ENCODE results near the gene RIMS1. TPM values are rescaled to one million over a fixed set of nuclear protein-coding genes. Genes with fewer than 3 reads are reported as not detected.

Gene RIMS1
- total RNA-seq, 4 donors from 2014 or later, result 0.10 to 1.4 (median 1.1) TPM; not detected in 1

DNA sequence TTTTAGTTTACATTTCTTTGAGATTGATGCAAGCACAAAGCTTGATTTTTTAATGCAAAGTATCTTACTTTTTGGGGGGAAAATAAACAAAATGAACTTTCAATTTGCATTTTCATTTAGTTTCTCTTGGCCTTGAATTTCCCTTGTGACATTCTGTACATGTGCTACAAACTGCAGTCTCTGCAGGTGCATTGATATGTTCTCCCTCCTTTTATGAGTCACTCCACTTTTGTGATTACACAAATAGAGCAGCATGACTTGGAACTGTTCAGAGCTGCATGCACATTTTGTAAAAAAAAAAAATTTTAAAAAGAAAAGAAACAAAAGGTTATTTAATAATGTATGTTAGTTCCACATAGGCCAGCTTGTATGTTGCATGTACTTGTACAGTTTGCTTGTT lies 515.5 kb downstream of the RIMS1 start:
- Histone ChIP-seq H3K9me3 (no peaks in the 10 kb centered on the region), H3K27ac (no peak overlapping the region), H3K27me3 (no peaks in the 10 kb centered on the region), H3K4me3 (no peak overlapping the region), H3K4me1 (no peaks in the 10 kb centered on the region), H3K36me3 (no peaks in the 10 kb centered on the region)
- intact Hi-C loops (cut with DNase I; ENCODE audit: low total_unique reads) (no loop called here), in situ Hi-C loops (cut with MboI; ENCODE audit: low sequenced_read_pairs in 4 of 4) (loop anchor here in 1 of 4 donors (25.0 kb wide), 1 partner anchor 210 kb away; the partner anchor contains the start of gene KCNQ5)
- no peak for ATAC-seq
- no peak for DNase-seq
- TF ChIP-seq POLR2A (IDR thresholded peaks at IDR 0.05) (no peak), CTCF (IDR thresholded peaks at IDR 0.05 in 4 of 5, conservative IDR thresholded peaks at IDR 0.05 in 1 of 5) (no peak)

GRCh38 chr6:72403413-72403812 lies 517.1 kb downstream of the RIMS1 start:
- DNase-seq (no peak), ATAC-seq (no peak)
- in situ Hi-C loops (cut with MboI; ENCODE audit: low sequenced_read_pairs in 4 of 4), result loop anchor here in 1 of 4 donors (25.0 kb wide), 1 partner anchor 209 kb away; the partner anchor contains the start of gene KCNQ5

DNA sequence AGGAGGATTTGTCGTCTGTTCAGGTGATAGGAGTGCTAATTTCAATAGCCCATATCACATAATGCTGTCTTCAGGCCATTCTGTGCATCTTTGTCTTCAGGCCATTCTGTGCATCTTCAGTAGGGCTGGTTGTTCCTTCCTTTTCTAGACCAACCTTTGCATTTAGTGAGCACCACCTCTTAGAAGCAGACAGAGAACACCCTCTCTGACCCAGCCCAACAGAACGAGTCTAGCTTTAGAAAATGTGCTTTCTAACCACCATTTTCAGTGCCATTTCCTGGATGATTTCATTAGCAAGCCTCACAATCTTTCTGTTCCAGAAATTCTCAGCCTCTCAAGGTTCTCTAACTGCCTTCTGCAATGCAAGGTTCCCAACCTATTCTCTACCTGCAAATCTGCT lies 520.2 kb downstream of the RIMS1 start:
- Histone ChIP-seq H3K27ac (no peak overlapping the region), H3K9me3 (no peaks in the 10 kb centered on the region), H3K36me3 (no peaks in the 10 kb centered on the region), H3K4me1 (no peaks in the 10 kb centered on the region), H3K27me3 (no peaks in the 10 kb centered on the region), H3K4me3 (no peak overlapping the region)
- no peak for TF ChIP-seq CTCF (IDR thresholded peaks at IDR 0.05 in 4 of 5, conservative IDR thresholded peaks at IDR 0.05 in 1 of 5)
- TF ChIP-seq POLR2A (IDR thresholded peaks at IDR 0.05), result no peak
- ATAC-seq (no peak), DNase-seq (no peak)
- in situ Hi-C loops (cut with MboI; ENCODE audit: low sequenced_read_pairs in 4 of 4), result loop anchor here in 1 of 4 donors (25.0 kb wide), 1 partner anchor 206 kb away; the partner anchor contains the start of gene KCNQ5
- intact Hi-C loops (cut with DNase I; ENCODE audit: low total_unique reads), result no loop called here

More at GRCh38 chr6:72403413-72403812, 517.1 kb downstream of the RIMS1 start:
- no peaks in the 10 kb centered on the region for H3K4me1 ChIP-seq
- no peaks in the 10 kb centered on the region for H3K36me3 ChIP-seq
- H3K27ac ChIP-seq, result no peak overlapping the region
- no peaks in the 10 kb centered on the region for H3K27me3 ChIP-seq
- H3K4me3 ChIP-seq, result no peak overlapping the region
- intact Hi-C loops (cut with DNase I; ENCODE audit: low total_unique reads), result no loop called here
- no peaks in the 10 kb centered on the region for H3K9me3 ChIP-seq
- no peak for TF ChIP-seq POLR2A (IDR thresholded peaks at IDR 0.05)
- TF ChIP-seq CTCF (IDR thresholded peaks at IDR 0.05 in 4 of 5, conservative IDR thresholded peaks at IDR 0.05 in 1 of 5), result no peak

- in situ Hi-C loops (cut with MboI; ENCODE audit: low sequenced_read_pairs in 4 of 4), result loop anchor here (5.0 to 25.0 kb wide), 5 partner anchors 202 to 767 kb away; partner anchors contain the start of gene KCNQ5 (in 1 of the 4)
Measured at GRCh38 chr6:72410769-72411168, 524.4 kb downstream of the RIMS1 start.

More at GRCh38 chr6:72410769-72411168, 524.4 kb downstream of the RIMS1 start:
- DNase-seq (no peak), ATAC-seq (no peak)
- Histone ChIP-seq H3K27me3 (no peaks in the 10 kb centered on the region), H3K4me3 (no peak overlapping the region), H3K36me3 (no peaks in the 10 kb centered on the region), H3K9me3 (no peaks in the 10 kb centered on the region), H3K27ac (no peak overlapping the region), H3K4me1 (no peaks in the 10 kb centered on the region)
- no peak for TF ChIP-seq POLR2A (IDR thresholded peaks at IDR 0.05)
- no peak for TF ChIP-seq CTCF (IDR thresholded peaks at IDR 0.05 in 4 of 5, conservative IDR thresholded peaks at IDR 0.05 in 1 of 5)
- intact Hi-C loops (cut with DNase I; ENCODE audit: low total_unique reads), result loop anchor here (10.0 kb wide), 1 partner anchor 214 kb away; the partner anchor contains the start of gene KCNQ5

Measured in gastrocnemius medialis (tissue), 4 donors.